Measurements from ENCODE around the gene NPW.

The NPW gene

GRCh38 chr16:2047330-2048115, 27.9 kb downstream of the NPW start, which contains the start of the genes NTHL1 and TSC2:
Gene NTHL1, minus strand, starts transcription at chr16:2047834. Its CDS starts 11 bp downstream, at chr16:2047823.
Gene TSC2, plus strand, starts transcription at chr16:2047985. Its CDS starts 631 bp downstream, at chr16:2048616.
- H3K36me3 Mint-ChIP-seq = peaks cover 5% of the 10 kb centered on the region
- DNase-seq (ENCODE audit: low spot score in 2 of 2) = peak; percentile 90 to 94
- peak within 1 kb of the TSS; percentile 90 for H3K4me3 Mint-ChIP-seq
- no peak within 1 kb of the TSS for H3K27ac Mint-ChIP-seq
- peak; percentile 96 for ATAC-seq (ENCODE audit: low read depth)
- H3K4me1 Mint-ChIP-seq = peaks cover 15% of the 10 kb centered on the region
- no peaks in the 10 kb centered on the region for H3K9me3 Mint-ChIP-seq
- H3K27me3 Mint-ChIP-seq = no peaks in the 10 kb centered on the region

GRCh38 chr16:2048116-2048543, 28.5 kb downstream of the NPW start:
- peak; percentile 26 for ATAC-seq (ENCODE audit: low read depth)
- DNase-seq (ENCODE audit: low spot score in 2 of 2) = no peak
- Mint-ChIP-seq H3K27me3 (no peaks in the 10 kb centered on the region), H3K9me3 (no peaks in the 10 kb centered on the region), H3K36me3 (peaks cover 7% of the 10 kb centered on the region), H3K4me3 (peak overlapping the region; percentile 90), H3K27ac (no peak overlapping the region), H3K4me1 (peaks cover 13% of the 10 kb centered on the region)

GRCh38 chr16:2053211-2053610, 33.6 kb downstream of the NPW start:
- no peak for DNase-seq (ENCODE audit: low spot score in 2 of 2)
- Mint-ChIP-seq H3K9me3 (no peaks in the 10 kb centered on the region), H3K4me1 (peaks cover 8% of the 10 kb centered on the region), H3K27me3 (no peaks in the 10 kb centered on the region), H3K27ac (no peak overlapping the region), H3K36me3 (peaks cover 18% of the 10 kb centered on the region), H3K4me3 (no peak overlapping the region)
- ATAC-seq (ENCODE audit: low read depth) = no peak

- Mint-ChIP-seq H3K4me1 (peaks cover 2% of the 10 kb centered on the region), H3K4me3 (no peak overlapping the region), H3K27ac (no peak overlapping the region), H3K27me3 (no peaks in the 10 kb centered on the region), H3K36me3 (peaks cover 18% of the 10 kb centered on the region), H3K9me3 (no peaks in the 10 kb centered on the region)
- DNase-seq (ENCODE audit: low spot score in 2 of 2) (no peak), ATAC-seq (ENCODE audit: low read depth) (no peak)
Measured at GRCh38 chr16:2053897-2054296, 34.3 kb downstream of the NPW start.

DNA sequence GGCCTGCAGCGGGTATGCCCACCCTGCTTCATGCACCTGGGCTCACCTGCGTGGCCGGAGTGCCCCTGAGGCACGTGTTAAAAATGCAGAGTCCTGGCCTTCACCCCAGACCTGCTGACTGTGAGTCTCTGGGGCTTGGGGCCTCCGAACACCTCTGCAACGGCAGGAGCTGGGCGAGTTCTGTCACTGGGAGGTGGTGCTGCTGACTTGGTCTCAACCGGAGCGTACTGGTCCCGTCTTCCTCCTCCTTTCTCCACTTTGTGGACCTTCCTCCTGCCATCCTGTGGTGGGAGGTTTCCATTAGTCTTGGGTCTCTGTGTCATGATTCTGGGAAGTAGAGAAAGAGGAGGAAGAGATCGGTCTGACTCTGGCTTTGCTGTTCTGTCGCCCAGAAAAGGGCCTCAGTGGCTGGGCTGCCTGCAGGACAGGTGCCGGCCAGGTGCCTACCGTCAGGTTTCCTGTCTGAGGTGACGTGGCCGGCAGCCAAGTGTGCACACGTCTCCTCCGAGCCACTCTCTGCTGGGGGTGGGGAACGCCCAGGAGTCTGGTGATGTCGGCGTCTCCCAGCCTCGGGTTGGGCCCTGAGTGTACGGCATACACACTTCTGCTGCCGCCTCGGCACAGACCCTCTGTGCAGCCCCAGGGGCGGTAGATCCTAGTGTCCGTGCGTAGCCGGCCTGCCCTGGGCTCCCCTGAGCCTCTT, 35.1 kb downstream of the NPW start:
- Mint-ChIP-seq H3K36me3 (peaks cover 18% of the 10 kb centered on the region), H3K4me3 (no peak overlapping the region), H3K4me1 (peaks cover 2% of the 10 kb centered on the region), H3K27me3 (no peaks in the 10 kb centered on the region), H3K27ac (no peak overlapping the region), H3K9me3 (no peaks in the 10 kb centered on the region)
- DNase-seq (ENCODE audit: low spot score in 2 of 2) (no peak), ATAC-seq (ENCODE audit: low read depth) (no peak)

GRCh38 chr16:2056077-2056476, 36.5 kb downstream of the NPW start:
- ATAC-seq (ENCODE audit: low read depth) = no peak
- Mint-ChIP-seq H3K36me3 (peaks cover 18% of the 10 kb centered on the region), H3K27me3 (no peaks in the 10 kb centered on the region), H3K27ac (no peak overlapping the region), H3K4me3 (no peak overlapping the region), H3K9me3 (no peaks in the 10 kb centered on the region), H3K4me1 (peaks cover 2% of the 10 kb centered on the region)
- DNase-seq (ENCODE audit: low spot score in 2 of 2) = no peak

- ATAC-seq (ENCODE audit: low read depth) (no peak), DNase-seq (ENCODE audit: low spot score in 2 of 2) (no peak)
- Mint-ChIP-seq H3K4me3 (no peak overlapping the region), H3K9me3 (no peaks in the 10 kb centered on the region), H3K36me3 (peaks cover 18% of the 10 kb centered on the region), H3K4me1 (peaks cover 2% of the 10 kb centered on the region), H3K27ac (no peak overlapping the region), H3K27me3 (no peaks in the 10 kb centered on the region)
Measured at GRCh38 chr16:2056681-2057407, 37.3 kb downstream of the NPW start.

GRCh38 chr16:2057438-2057837, 37.9 kb downstream of the NPW start:
- peaks cover 17% of the 10 kb centered on the region for H3K36me3 Mint-ChIP-seq
- H3K27me3 Mint-ChIP-seq = no peaks in the 10 kb centered on the region
- DNase-seq (ENCODE audit: low spot score in 2 of 2) (no peak), ATAC-seq (ENCODE audit: low read depth) (no peak)
- peaks cover 2% of the 10 kb centered on the region for H3K4me1 Mint-ChIP-seq
- no peak overlapping the region for H3K4me3 Mint-ChIP-seq
- no peaks in the 10 kb centered on the region for H3K9me3 Mint-ChIP-seq
- no peak overlapping the region for H3K27ac Mint-ChIP-seq

- Mint-ChIP-seq H3K9me3 (no peaks in the 10 kb centered on the region), H3K4me1 (peaks cover 2% of the 10 kb centered on the region), H3K4me3 (no peak overlapping the region), H3K27me3 (no peaks in the 10 kb centered on the region), H3K27ac (no peak overlapping the region), H3K36me3 (peaks cover 13% of the 10 kb centered on the region)
- ATAC-seq (ENCODE audit: low read depth) (no peak), DNase-seq (ENCODE audit: low spot score in 2 of 2) (no peak)
Measured at GRCh38 chr16:2058420-2058819, 38.8 kb downstream of the NPW start.

DNA sequence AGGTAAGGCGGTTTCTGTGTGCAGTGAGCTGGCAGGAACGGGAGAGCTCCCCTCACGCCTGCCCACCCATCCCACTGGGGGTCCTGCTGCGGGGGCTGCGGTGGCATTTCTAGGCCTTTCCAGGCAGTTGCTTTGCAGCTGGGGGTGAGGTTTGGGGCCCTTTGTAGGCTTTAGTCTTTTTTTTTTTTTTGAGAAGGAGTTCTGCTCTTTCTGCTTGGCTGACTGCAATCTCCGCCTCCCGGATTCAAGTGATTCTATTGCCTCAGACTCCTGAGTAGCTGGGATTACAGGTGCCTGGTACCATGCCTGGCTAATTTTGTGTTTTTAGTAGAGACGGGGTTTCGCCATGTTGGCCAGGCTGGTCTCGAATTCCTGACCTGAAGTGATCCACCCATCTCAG, 39.3 kb downstream of the NPW start:
- H3K4me1 Mint-ChIP-seq = peaks cover 2% of the 10 kb centered on the region
- H3K27ac Mint-ChIP-seq = no peak overlapping the region

GRCh38 chr16:2060346-2060745, 40.8 kb downstream of the NPW start:
- H3K4me3 Mint-ChIP-seq = no peak overlapping the region
- peaks cover 2% of the 10 kb centered on the region for H3K4me1 Mint-ChIP-seq
- no peaks in the 10 kb centered on the region for H3K27me3 Mint-ChIP-seq
- no peak for ATAC-seq (ENCODE audit: low read depth)
- H3K36me3 Mint-ChIP-seq = peaks cover 9% of the 10 kb centered on the region
- H3K9me3 Mint-ChIP-seq = no peaks in the 10 kb centered on the region
- no peak overlapping the region for H3K27ac Mint-ChIP-seq
- DNase-seq (ENCODE audit: low spot score in 2 of 2) = no peak

More for the DNA sequence above, 39.3 kb downstream of the NPW start:
- H3K9me3 Mint-ChIP-seq = no peaks in the 10 kb centered on the region
- ATAC-seq (ENCODE audit: low read depth) (no peak), DNase-seq (ENCODE audit: low spot score in 2 of 2) (no peak)
- H3K36me3 Mint-ChIP-seq = peaks cover 11% of the 10 kb centered on the region
- H3K27me3 Mint-ChIP-seq = no peaks in the 10 kb centered on the region
- H3K4me3 Mint-ChIP-seq = no peak overlapping the region

DNA sequence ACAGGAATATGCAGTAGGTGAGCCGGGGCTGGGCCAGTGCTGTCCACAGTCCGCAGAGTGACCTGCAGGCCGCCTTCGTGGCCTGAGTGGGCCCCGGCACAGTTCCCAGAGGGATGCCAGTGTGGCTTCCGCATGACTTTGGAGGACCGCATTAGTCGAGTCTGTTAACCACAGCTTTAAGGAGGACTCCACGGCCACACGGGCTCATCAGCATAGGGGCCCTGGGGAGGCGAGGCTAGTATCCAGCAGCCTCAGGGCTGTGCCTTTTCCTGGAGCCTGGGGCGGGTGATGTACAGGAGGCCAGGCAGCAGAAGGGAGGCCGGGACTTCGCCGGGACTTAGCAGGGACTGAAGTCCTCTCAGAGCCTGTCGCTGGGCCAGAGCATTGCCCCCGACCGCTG, 41.4 kb downstream of the NPW start:
- ATAC-seq (ENCODE audit: low read depth) (no peak), DNase-seq (ENCODE audit: low spot score in 2 of 2) (no peak)
- no peak overlapping the region for H3K4me3 Mint-ChIP-seq
- H3K36me3 Mint-ChIP-seq = peaks cover 11% of the 10 kb centered on the region
- no peaks in the 10 kb centered on the region for H3K27me3 Mint-ChIP-seq
- no peaks in the 10 kb centered on the region for H3K9me3 Mint-ChIP-seq
- no peak overlapping the region for H3K27ac Mint-ChIP-seq
- H3K4me1 Mint-ChIP-seq = peaks cover 4% of the 10 kb centered on the region

DNA sequence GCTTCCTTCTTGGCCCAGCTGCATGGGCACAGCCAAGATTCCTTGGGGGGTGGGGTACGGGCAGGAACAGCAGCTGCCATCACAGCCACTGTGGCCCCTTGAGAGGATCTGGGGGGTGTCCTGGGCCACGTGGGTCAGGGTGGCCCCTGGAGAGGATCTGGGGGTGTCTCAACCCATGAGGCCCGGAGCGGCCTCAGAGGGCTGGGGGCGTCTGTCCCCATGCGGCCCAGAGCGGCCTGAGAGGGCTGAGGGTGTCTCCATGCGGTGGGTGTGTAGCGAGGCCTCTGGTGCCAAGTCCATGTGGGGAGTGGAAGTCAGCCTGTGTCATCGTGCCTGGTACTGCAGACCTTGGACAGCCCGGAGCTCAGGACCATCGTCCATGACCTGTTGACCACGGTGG, 41.9 kb downstream of the NPW start:
- DNase-seq (ENCODE audit: low spot score in 2 of 2) (no peak), ATAC-seq (ENCODE audit: low read depth) (no peak)
- no peaks in the 10 kb centered on the region for H3K9me3 Mint-ChIP-seq

GRCh38 chr16:2062801-2063200, 43.2 kb downstream of the NPW start:
- Mint-ChIP-seq H3K4me1 (peaks cover 4% of the 10 kb centered on the region), H3K27ac (no peak overlapping the region)
- no peak for ATAC-seq (ENCODE audit: low read depth)

More for the DNA sequence above, 41.9 kb downstream of the NPW start:
- no peak overlapping the region for H3K27ac Mint-ChIP-seq
- no peaks in the 10 kb centered on the region for H3K27me3 Mint-ChIP-seq
- peaks cover 4% of the 10 kb centered on the region for H3K4me1 Mint-ChIP-seq
- H3K4me3 Mint-ChIP-seq = no peak overlapping the region
- H3K36me3 Mint-ChIP-seq = peaks cover 14% of the 10 kb centered on the region

More at GRCh38 chr16:2062801-2063200, 43.2 kb downstream of the NPW start:
- Mint-ChIP-seq H3K27me3 (no peaks in the 10 kb centered on the region), H3K4me3 (no peak overlapping the region), H3K36me3 (peaks cover 9% of the 10 kb centered on the region), H3K9me3 (no peaks in the 10 kb centered on the region)
- no peak for DNase-seq (ENCODE audit: low spot score in 2 of 2)

Data from memory B cell (primary cell).